GM12878 (cell line): ENCODE results near the gene ARHGEF7. TPM values are rescaled to one million over a fixed set of nuclear protein-coding genes. Genes with fewer than 3 reads are reported as not detected.

ENCODE experiments used
- ATAC-seq: fragments of 200-7000 bp; cut with Tn5 transposase; 3 replicates; pipeline ENCODE4 v1.9.1; 2020; ENCODE audit warnings: mild to moderate bottlenecking, moderate library complexity
- BruUV-seq: library from RNA; stranded (reverse); fragments of 400-500 nt; replicated peaks from 2 replicates; lab custom pipeline; 2021; lab: Mats Ljungman, UMichigan
- CTCF ChIA-PET: fragments of 300-600 bp; sonication (Branson Sonifier 250); formaldehyde crosslinking; extraction: SDS; loops from one replicate; lab custom pipeline; 2021; ENCODE audit warnings: inconsistent platforms; lab: Yijun Ruan, JAX
- POLR2A ChIA-PET: fragments of 350-600 bp; formaldehyde crosslinking; extraction: SDS; loops from one replicate; lab custom pipeline; 2021; ENCODE audit warnings: inconsistent platforms; lab: Charles Lee
- RAD21 ChIA-PET: fragments of 300-600 bp; sonication (Branson Sonifier 250); formaldehyde crosslinking; loops from one replicate; lab custom pipeline; 2023; ENCODE audit warnings: antibody characterized with exemption; ENCODE audit not compliant: unreplicated experiment; lab: Charles Lee
- SMC1A ChIA-PET: fragments of 300-600 bp; sonication (Branson Sonifier 250); formaldehyde crosslinking; loops from one replicate; lab custom pipeline; 2023; ENCODE audit not compliant: unreplicated experiment, uncharacterized antibody; lab: Charles Lee
- DNase-seq: peaks from one replicate; pipeline ENCODE4 v3.0.0-alpha.2; 2011; ENCODE audit warnings: low read depth, low spot score
- FAIRE-seq: peaks from 3 replicates; lab custom pipeline; 2011; peaks lifted over from hg19 to GRCh38; lab: Jason Lieb, UNC
- H2AFZ ChIP-seq: 2 replicates; pipeline ENCODE4 v1.6.0; 2011; ENCODE audit warnings: low read depth, low read length, control low read depth; ENCODE audit not compliant: control insufficient read depth
- H3K27ac ChIP-seq: 2 replicates; pipeline ENCODE4 v1.5.1; 2011; ENCODE audit warnings: control low read depth; ENCODE audit not compliant: control insufficient read depth, insufficient read depth
- H3K27me3 ChIP-seq, 2 experiments: replicated peaks in 1 of 2; 2 replicates each; pipeline versions ENCODE4 v1.6.0 to v1.6.1; 2011; ENCODE audit warnings: low read length in 1 of 2; ENCODE audit not compliant: control insufficient read depth in 2 of 2, insufficient read depth in 2 of 2
- H3K36me3 ChIP-seq, 2 experiments: 2 replicates each; pipeline ENCODE4 v1.5.1; 2011; ENCODE audit warnings: low read length in 1 of 2; ENCODE audit not compliant: control insufficient read depth in 2 of 2, insufficient read depth in 2 of 2
- H3K4me1 ChIP-seq: 2 replicates; pipeline ENCODE4 v1.6.1; 2011; ENCODE audit warnings: mild to moderate bottlenecking, low read length, moderate library complexity, mixed read lengths; ENCODE audit not compliant: control insufficient read depth, insufficient read depth
- H3K4me2 ChIP-seq: 2 replicates; pipeline ENCODE4 v1.6.0; 2011; ENCODE audit warnings: control low read depth; ENCODE audit not compliant: control insufficient read depth, insufficient read depth
- H3K4me3 ChIP-seq: fragments of 200-600 bp; sonication (generic); 2 replicates; pipeline ENCODE4 v1.5.1; 2016
- H3K79me2 ChIP-seq: 2 replicates; pipeline ENCODE4 v1.6.0; 2011; ENCODE audit warnings: low read length; ENCODE audit not compliant: control insufficient read depth, insufficient read depth
- H3K9ac ChIP-seq: 2 replicates; pipeline ENCODE4 v1.8.0; 2011; ENCODE audit warnings: low read length, control low read depth, mixed read lengths; ENCODE audit not compliant: control insufficient read depth, insufficient read depth
- H3K9me3 ChIP-seq: replicated peaks from 3 replicates; pipeline ENCODE4 v1.5.1; 2011; ENCODE audit warnings: mild to moderate bottlenecking, low read length; ENCODE audit not compliant: control insufficient read depth, insufficient read depth
- H4K20me1 ChIP-seq: 2 replicates; pipeline ENCODE4 v1.6.0; 2011; ENCODE audit not compliant: control insufficient read depth, insufficient read depth
- FOS ChIP-seq: IDR thresholded peaks from 3 replicates; pipeline ENCODE4 v1.6.1; 2011; ENCODE audit warnings: borderline replicate concordance; ENCODE audit not compliant: insufficient read length; ENCODE audit errors: extremely low read depth
- MYC ChIP-seq: IDR thresholded peaks from 2 replicates; pipeline ENCODE4 v1.6.1; 2011; ENCODE audit warnings: mild to moderate bottlenecking, low read length, moderate library complexity, inconsistent platforms; ENCODE audit not compliant: insufficient read depth, insufficient replicate concordance, insufficient read length, severe bottlenecking
- ZNF622 ChIP-seq: fragments of 450-650 bp; IDR thresholded peaks from 2 replicates; pipeline ENCODE4 v1.6.1; 2017; ENCODE audit warnings: mild to moderate bottlenecking, inconsistent platforms
- WGBS: methylation state at CpG from one replicate; pipeline ENCODE4 v1.1.6; 2016; ENCODE audit warnings: low lambda C conversion rate; ENCODE audit not compliant: insufficient replicate concordance, insufficient coverage; ENCODE audit errors: missing lambda C conversion rate; 5-methylcytosine and 5-hydroxymethylcytosine counted together
- in situ Hi-C: fragments of 300-500 bp; cut with MboI; formaldehyde crosslinking; loops from 9 replicates; pipeline ENCODE4 v1.14.3; 2018; ENCODE audit warnings: mixed read lengths
- intact Hi-C: fragments of 100-400 bp; cut with micrococcal nuclease; formaldehyde crosslinking; loops from one replicate; pipeline ENCODE4 v1.14.2; 2022; ENCODE audit not compliant: unreplicated experiment
- polyA plus RNA-seq, 11 experiments: library from polyadenylated mRNA; depleted of rRNA in 4 of 11; unstranded in 6 of 11; stranded (reverse) in 5 of 11; fragments of >200 nt; fragmentation: Nextera tagmentation in 4 of 11; fragmentation: Illumina TruSeq in 1 of 11; extraction: Ambion mirVana in 4 of 11; extraction: Trizol in 1 of 11; gene quantifications; 1 replicate in 1 of 11; 2 replicates in 10 of 11; pipeline versions ENCODE4 v1.2.1 to v1.2.3, GENCODE V29; 2011 to 2016; ENCODE audit warnings: inconsistent platforms in 2 of 11, missing spikeins in 2 of 11, low read depth in 1 of 11
- total RNA-seq, 4 experiments: library from RNA; depleted of rRNA in 3 of 4; stranded (reverse); fragments of >200 nt in 3 of 4; fragmentation: Illumina TruSeq in 1 of 4; extraction: Trizol in 1 of 4; gene quantifications; 2 replicates each; pipeline versions ENCODE4 v1.2.1 to v1.2.3, GENCODE V29; 2013 to 2021
- TF ChIP-seq, protein P1 (sequence below): IDR thresholded peaks from 2 replicates; pipeline ENCODE4 v1.6.1; 2011; ENCODE audit warnings: mild to moderate bottlenecking, low read depth, low read length, moderate library complexity; ENCODE audit not compliant: insufficient replicate concordance
- TF ChIP-seq, protein P2 (sequence below): IDR thresholded peaks from 2 replicates; pipeline ENCODE4 v1.6.1; 2012; ENCODE audit warnings: low read depth, low read length, improper control_type of control experiment
- TF ChIP-seq, protein P3 (sequence below): fragments of 450-650 bp; IDR thresholded peaks from 2 replicates; pipeline ENCODE4 v1.6.1; 2017; ENCODE audit warnings: mild to moderate bottlenecking

The ARHGEF7 gene
- total and polyA plus RNA-seq, 10 of the 15 experiments (the other 5 are each of a cell fraction or from before 2014, with no cell fraction given): 4.7 to 65.5 (median 36.6) TPM

DNA sequence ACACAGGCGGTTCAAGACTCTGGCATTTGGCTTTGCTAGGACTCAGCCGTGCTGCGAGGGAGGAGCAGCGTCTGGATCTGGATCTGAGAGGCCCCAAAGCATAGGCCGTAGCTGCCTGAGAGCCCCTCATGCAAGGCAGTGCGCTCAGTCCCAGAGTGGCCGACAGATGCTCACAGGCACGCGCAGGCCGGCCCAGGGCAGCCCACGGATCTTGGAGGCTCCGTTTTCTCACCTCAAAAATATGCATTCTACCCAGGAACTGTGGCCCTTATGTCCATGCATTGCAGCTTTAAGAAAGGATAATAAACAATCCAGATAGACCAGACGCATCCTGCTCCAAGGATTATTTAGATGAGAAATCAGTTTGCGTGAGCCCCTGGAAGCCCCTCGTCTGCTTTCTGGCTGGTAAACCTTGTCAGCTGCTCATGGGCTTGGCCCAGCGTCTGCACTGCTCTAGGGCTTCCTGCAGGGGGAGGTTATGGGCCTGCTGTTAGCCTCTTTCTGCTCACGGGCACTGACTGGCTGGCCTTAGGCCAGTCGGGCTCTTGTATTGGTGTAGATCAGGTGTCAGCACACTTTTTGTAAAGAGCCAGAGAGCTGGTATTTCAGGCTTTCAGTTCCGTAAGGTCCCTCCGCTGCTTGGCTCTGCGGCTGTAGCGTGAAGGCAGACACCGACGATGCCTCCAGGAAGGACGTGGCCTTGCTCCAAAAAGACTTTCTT is 229.5 kb downstream of the ARHGEF7 start:
- Histone ChIP-seq H3K9me3 (no peaks in the 10 kb centered on the region), H3K4me1 (no peaks in the 10 kb centered on the region), H3K27ac (no peak overlapping the region), H3K79me2 (no peaks in the 10 kb centered on the region), H3K36me3 (no peaks in the 10 kb centered on the region; a peak in 1 of 4 replicates), H3K4me2 (no peak overlapping the region), H3K27me3 (no peaks in the 10 kb centered on the region), H4K20me1 (no peaks in the 10 kb centered on the region), H3K4me3 (no peak overlapping the region), H3K9ac (no peak overlapping the region), H2AFZ (no peak overlapping the region)
- intact Hi-C loops: no loop called here
- no peak for DNase-seq
- no TSS peak for BruUV-seq
- ATAC-seq: 0 out of 3 replicates have a peak, but pooled peaks have one; percentile 40
- ChIA-PET RAD21 (no interaction called here), CTCF (no interaction called here), SMC1A (no interaction called here), POLR2A (no interaction called here)
- TF ChIP-seq, protein P1, sequence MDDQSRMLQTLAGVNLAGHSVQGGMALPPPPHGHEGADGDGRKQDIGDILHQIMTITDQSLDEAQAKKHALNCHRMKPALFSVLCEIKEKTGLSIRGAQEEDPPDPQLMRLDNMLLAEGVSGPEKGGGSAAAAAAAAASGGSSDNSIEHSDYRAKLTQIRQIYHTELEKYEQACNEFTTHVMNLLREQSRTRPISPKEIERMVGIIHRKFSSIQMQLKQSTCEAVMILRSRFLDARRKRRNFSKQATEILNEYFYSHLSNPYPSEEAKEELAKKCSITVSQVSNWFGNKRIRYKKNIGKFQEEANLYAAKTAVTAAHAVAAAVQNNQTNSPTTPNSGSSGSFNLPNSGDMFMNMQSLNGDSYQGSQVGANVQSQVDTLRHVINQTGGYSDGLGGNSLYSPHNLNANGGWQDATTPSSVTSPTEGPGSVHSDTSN: no peak
- TF ChIP-seq FOS (no peak), ZNF622 (no peak), MYC (no peak)
- TF ChIP-seq, protein P2, sequence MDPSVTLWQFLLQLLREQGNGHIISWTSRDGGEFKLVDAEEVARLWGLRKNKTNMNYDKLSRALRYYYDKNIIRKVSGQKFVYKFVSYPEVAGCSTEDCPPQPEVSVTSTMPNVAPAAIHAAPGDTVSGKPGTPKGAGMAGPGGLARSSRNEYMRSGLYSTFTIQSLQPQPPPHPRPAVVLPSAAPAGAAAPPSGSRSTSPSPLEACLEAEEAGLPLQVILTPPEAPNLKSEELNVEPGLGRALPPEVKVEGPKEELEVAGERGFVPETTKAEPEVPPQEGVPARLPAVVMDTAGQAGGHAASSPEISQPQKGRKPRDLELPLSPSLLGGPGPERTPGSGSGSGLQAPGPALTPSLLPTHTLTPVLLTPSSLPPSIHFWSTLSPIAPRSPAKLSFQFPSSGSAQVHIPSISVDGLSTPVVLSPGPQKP: no peak
- TF ChIP-seq, protein P3, sequence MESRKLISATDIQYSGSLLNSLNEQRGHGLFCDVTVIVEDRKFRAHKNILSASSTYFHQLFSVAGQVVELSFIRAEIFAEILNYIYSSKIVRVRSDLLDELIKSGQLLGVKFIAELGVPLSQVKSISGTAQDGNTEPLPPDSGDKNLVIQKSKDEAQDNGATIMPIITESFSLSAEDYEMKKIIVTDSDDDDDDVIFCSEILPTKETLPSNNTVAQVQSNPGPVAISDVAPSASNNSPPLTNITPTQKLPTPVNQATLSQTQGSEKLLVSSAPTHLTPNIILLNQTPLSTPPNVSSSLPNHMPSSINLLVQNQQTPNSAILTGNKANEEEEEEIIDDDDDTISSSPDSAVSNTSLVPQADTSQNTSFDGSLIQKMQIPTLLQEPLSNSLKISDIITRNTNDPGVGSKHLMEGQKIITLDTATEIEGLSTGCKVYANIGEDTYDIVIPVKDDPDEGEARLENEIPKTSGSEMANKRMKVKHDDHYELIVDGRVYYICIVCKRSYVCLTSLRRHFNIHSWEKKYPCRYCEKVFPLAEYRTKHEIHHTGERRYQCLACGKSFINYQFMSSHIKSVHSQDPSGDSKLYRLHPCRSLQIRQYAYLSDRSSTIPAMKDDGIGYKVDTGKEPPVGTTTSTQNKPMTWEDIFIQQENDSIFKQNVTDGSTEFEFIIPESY: no peak
- in situ Hi-C loops: no loop called here
- no peak for FAIRE-seq
- 78% methylated on average over 25 of the region's 25 CpGs for WGBS
